Stimulated activated naive B cell treated with anti-CD40 and anti-IgM and Interleukin-4, amounts not matched to agents 10 μg/mL and 1 μg/mL and 100 μg/mL, for 72 hours (primary cell): Measurements from ENCODE around the gene PMF1.

ENCODE experiments used
- ATAC-seq, 2 donors: fragments of 150-1000 bp; cut with Tn5 transposase; replicated peaks; 2 replicates each; pipeline ENCODE4 v1.10.0; 2021; ENCODE audit warnings: moderate library complexity in 1 of 2
- DNase-seq: peaks from one replicate; pipeline ENCODE4 v3.0.0; 2021
- H3K27ac Mint-ChIP-seq: one replicate; pipeline ENCODE4 v1.8.0; 2022; ENCODE audit warnings: mild to moderate bottlenecking, mixed read lengths
- H3K27me3 Mint-ChIP-seq, 2 donors: one replicate each; pipeline ENCODE4 v1.8.0; 2022; ENCODE audit warnings: mixed read lengths in 2 of 2
- H3K36me3 Mint-ChIP-seq, 2 donors: one replicate each; pipeline ENCODE4 v1.8.0; 2022; ENCODE audit warnings: mixed read lengths in 2 of 2, mild to moderate bottlenecking in 1 of 2
- H3K4me1 Mint-ChIP-seq, 2 donors: one replicate each; pipeline ENCODE4 v1.8.0; 2022; ENCODE audit warnings: mixed read lengths in 2 of 2, mild to moderate bottlenecking in 1 of 2
- H3K4me3 Mint-ChIP-seq, 2 donors: one replicate each; pipeline ENCODE4 v1.8.0; 2022; ENCODE audit warnings: mild to moderate bottlenecking in 2 of 2, mixed read lengths in 2 of 2, moderate library complexity in 1 of 2
- H3K9me3 Mint-ChIP-seq, 2 donors: one replicate each; pipeline ENCODE4 v1.8.0; 2022; ENCODE audit warnings: mixed read lengths in 2 of 2, mild to moderate bottlenecking in 1 of 2

The PMF1 gene

DNA sequence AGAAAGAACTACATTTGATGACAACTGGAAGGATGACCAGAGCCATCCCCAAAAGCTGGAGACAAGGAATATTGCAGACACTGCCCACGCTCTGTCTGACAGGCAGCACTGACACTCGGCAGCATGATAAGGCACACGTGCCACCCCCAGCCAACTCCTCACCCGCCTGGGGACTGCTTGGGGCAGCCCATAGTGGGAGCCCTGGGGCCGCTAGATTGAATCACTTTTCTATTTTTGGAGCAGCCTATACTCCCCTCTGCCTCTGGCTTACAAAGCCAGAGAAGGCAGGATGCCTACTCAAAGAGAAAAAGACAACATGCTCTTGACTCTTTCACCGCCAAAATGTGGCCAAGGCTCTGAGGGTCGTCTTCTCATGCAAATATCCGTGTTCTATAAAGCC, 68.5 kb downstream of the PMF1 start:
- H3K9me3 Mint-ChIP-seq: no peaks in the 10 kb centered on the region
- ATAC-seq (peak; percentile 58 to 67), DNase-seq (peak; percentile 47)
- H3K4me1 Mint-ChIP-seq: peaks cover 25 to 40% of the 10 kb centered on the region in 2 donors
- H3K27ac Mint-ChIP-seq: peak overlapping the region; percentile 97
- peaks cover 24 to 56% of the 10 kb centered on the region in 2 donors for H3K36me3 Mint-ChIP-seq
- no peaks in the 10 kb centered on the region for H3K27me3 Mint-ChIP-seq
- H3K4me3 Mint-ChIP-seq: peak overlapping the region; percentile 88 to 90

DNA sequence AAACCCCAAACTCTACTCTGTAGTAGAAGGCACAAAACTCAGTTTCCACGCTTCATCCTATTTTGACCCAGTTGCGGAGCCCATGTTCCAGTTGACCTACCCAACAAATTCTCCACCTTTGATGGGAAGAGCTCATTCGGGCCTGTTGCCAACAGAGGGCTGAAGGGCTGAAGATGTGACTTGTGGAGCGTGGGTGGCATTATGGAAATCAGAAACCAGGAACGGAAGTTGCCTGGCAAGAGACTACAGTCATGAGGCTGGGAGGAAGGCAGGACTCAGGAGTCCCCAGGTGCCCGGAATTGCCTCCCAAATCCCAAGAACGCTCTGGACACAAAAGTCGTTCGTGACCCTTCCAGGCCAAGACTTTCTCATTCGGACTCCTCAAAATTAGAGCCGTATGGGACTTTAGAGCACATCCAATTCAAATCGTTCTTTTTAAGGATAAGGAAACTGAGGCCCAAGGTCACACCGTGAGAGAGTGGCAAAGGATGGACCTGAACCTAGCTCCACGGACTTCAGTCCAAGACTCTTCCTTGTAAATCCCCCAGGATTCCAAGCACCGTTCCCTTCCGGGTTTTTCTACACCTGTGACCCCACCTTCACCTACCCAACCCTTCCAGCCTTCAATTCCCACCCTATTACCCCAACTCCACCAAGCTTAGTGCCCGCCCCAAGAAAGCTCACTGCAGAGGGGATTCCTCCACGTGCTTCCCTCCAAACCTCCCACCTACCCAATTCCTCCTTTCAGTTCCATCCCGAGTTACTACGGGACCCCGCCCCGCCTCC, 69.1 kb downstream of the PMF1 start:
- peaks cover 25 to 40% of the 10 kb centered on the region in 2 donors for H3K4me1 Mint-ChIP-seq
- peak; percentile 8 for DNase-seq
- H3K36me3 Mint-ChIP-seq: peaks cover 27 to 55% of the 10 kb centered on the region in 2 donors
- peak overlapping the region; percentile 97 for H3K27ac Mint-ChIP-seq
- peak overlapping the region; percentile 88 to 90 for H3K4me3 Mint-ChIP-seq
- peak in 1 of 2 donors; percentile 8 for ATAC-seq
- H3K27me3 Mint-ChIP-seq: no peaks in the 10 kb centered on the region
- H3K9me3 Mint-ChIP-seq: no peaks in the 10 kb centered on the region

DNA sequence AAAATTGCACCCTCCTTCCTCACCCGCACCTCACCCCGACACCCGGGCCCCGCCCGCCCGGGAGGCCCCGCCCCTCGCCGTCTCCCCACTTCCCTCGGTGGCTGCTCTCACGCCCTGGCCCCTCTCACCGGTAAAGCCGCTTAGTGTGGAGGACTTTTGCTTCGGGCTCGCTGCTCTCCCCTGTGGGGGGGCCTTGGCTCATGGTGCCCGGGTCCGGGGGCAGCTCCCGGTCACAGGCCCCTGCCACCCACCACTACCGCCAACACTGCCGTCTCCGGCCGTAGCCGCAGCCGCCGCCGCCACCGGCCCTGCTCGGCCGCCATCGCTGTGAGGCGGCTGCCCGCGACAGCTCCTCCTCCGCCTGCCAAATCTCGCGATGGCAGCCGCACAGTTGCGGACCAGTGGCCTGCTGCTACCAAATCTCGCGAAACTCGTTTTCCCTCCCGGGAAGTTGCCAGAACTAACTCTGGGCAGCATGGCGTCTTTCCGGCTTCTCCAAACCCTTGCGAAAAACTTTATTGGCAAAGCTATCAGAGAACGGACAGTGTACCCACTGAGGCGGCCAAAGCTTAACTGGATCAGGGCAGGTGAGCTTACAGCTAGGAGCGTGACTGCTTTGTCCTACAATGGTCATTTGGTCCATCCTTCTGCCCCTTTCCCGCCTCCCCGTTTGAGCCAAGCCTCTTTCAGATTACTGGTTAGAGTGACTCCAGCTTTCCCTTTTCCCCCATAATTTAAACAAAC, 69.8 kb downstream of the PMF1 start, which contains the start of gene SMG5:
TSS of gene SMG5 (minus strand) at position 347 of the 744 bp plus-strand sequence. CDS start at position 202, 145 bp downstream.
- Mint-ChIP-seq H3K27ac (peak within 1 kb of the TSS; percentile 97), H3K9me3 (no peaks in the 10 kb centered on the region), H3K36me3 (peaks cover 23 to 47% of the 10 kb centered on the region in 2 donors), H3K27me3 (no peaks in the 10 kb centered on the region), H3K4me1 (peaks cover 25 to 40% of the 10 kb centered on the region in 2 donors), H3K4me3 (peak within 1 kb of the TSS; percentile 88 to 90)
- peak; percentile 97 for DNase-seq
- peak; percentile 90 to 94 for ATAC-seq

DNA sequence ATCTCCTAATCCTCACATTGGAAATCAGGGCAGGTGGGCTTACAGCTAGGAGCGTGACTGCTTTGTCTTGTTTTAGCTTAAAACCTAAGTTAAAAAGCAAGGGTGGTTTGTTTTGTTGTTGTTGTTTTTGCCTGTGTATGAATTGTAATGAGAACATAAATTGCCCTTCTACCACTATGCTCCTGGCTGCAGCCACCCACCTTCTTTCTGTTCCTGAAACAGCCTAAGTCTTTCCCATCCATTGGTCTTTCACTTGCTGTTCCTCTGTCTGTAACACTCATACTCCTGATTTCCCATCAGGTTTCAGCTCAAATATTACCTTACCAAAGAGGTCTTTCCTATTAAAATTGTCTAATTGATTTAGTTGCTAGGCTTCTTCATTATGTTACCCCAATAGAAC, 70.7 kb downstream of the PMF1 start:
- ATAC-seq (no peak), DNase-seq (no peak)
- Mint-ChIP-seq H3K4me3 (peak overlapping the region; percentile 88 to 90), H3K27me3 (no peaks in the 10 kb centered on the region), H3K36me3 (peaks cover 16 to 40% of the 10 kb centered on the region in 2 donors), H3K9me3 (no peaks in the 10 kb centered on the region), H3K4me1 (peaks cover 25 to 40% of the 10 kb centered on the region in 2 donors), H3K27ac (peak overlapping the region; percentile 97)

DNA sequence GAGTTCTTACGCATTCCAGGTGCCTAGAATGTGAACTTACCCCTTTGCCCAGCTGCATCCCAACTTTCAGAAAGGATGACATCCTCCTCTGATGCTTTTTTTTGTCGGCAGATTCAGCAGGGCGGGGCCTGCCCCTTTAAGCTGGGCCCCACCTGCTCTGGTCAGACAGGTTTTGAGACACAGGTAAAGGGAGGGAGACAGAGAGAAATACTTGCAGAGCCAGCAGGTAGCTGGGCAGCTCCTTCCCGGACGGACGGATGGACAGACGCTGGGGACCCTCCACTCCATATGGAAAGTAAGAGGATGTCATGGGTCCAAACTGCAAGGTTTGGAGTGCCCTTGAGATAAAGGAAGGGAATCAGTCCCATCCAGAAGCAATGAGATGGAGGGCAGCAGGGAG, 71.3 kb downstream of the PMF1 start, which contains the start of gene TMEM79:
TSS of gene TMEM79 (plus strand) at position 214 of the 400 bp plus-strand sequence. CDS start 902 bp downstream, outside the sequence.
- ATAC-seq (no peak), DNase-seq (no peak)
- peaks cover 16 to 41% of the 10 kb centered on the region in 2 donors for H3K36me3 Mint-ChIP-seq
- H3K4me1 Mint-ChIP-seq: peaks cover 25 to 40% of the 10 kb centered on the region in 2 donors
- no peaks in the 10 kb centered on the region for H3K27me3 Mint-ChIP-seq
- no peaks in the 10 kb centered on the region for H3K9me3 Mint-ChIP-seq
- peak within 1 kb of the TSS; percentile 88 to 90 for H3K4me3 Mint-ChIP-seq
- H3K27ac Mint-ChIP-seq: peak within 1 kb of the TSS; percentile 97

DNA sequence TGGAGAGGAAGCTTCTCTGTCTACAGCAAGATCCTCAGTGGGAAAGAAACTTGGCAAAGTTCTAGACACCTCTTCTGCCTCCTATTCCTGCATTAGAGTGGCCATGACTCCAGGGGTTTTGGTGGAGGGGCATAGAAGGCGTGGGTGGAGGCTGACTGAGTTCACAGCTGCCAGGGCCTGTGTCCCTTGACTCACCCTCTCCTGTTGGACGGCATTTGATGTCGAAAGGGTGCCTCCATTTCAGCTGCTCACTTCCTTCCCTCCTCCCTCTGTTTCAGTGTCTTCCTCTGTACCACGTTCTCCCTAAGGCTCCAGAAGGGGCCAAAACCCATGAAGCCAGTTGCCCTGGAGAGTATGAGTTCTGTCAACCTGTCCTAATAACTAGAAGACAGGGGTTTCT, 72.0 kb downstream of the PMF1 start:
- Mint-ChIP-seq H3K4me3 (no peak overlapping the region), H3K4me1 (peaks cover 25 to 38% of the 10 kb centered on the region in 2 donors), H3K27me3 (no peaks in the 10 kb centered on the region), H3K9me3 (no peaks in the 10 kb centered on the region), H3K36me3 (peaks cover 16 to 41% of the 10 kb centered on the region in 2 donors), H3K27ac (no peak overlapping the region)
- no peak for DNase-seq
- ATAC-seq: no peak

DNA sequence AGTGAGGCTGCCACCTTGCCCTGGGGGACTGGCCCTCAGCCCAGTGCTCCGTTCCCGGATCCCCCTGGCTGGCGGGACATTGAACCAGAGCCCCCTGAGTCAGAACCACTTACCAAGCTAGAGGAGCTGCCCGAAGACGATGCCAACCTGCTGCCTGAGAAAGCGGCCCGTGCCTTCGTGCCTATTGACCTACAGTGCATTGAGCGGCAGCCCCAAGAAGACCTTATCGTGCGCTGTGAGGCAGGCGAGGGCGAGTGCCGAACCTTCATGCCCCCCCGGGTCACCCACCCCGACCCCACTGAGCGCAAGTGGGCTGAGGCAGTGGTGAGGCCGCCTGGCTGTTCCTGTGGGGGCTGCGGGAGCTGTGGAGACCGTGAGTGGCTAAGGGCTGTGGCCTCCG, 72.6 kb downstream of the PMF1 start:
- ATAC-seq: no peak
- Mint-ChIP-seq H3K4me3 (no peak overlapping the region), H3K27me3 (no peaks in the 10 kb centered on the region), H3K9me3 (no peaks in the 10 kb centered on the region), H3K4me1 (peaks cover 20 to 31% of the 10 kb centered on the region in 2 donors), H3K36me3 (peaks cover 17 to 41% of the 10 kb centered on the region in 2 donors), H3K27ac (no peak overlapping the region)
- no peak for DNase-seq

DNA sequence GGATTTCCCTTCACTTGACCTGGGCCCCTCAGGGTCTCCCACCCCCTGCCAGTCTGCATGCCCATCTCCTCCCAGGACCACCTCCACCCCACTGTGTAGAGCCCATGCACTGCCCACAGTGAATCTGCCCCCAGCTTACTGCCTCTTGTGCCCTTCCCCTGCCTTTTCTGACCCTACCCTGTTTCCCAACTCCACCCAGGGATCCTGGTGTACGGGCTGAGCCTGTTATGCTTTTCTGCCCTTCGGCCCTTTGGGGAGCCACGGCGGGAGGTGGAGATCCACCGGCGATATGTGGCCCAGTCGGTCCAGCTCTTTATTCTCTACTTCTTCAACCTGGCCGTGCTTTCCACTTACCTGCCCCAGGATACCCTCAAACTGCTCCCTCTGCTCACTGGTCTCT, 73.3 kb downstream of the PMF1 start:
- H3K4me1 Mint-ChIP-seq: peaks cover 19 to 26% of the 10 kb centered on the region in 2 donors
- ATAC-seq (no peak), DNase-seq (no peak)
- no peak overlapping the region for H3K4me3 Mint-ChIP-seq
- H3K36me3 Mint-ChIP-seq: peaks cover 17 to 40% of the 10 kb centered on the region in 2 donors
- H3K9me3 Mint-ChIP-seq: no peaks in the 10 kb centered on the region
- no peaks in the 10 kb centered on the region for H3K27me3 Mint-ChIP-seq
- H3K27ac Mint-ChIP-seq: no peak overlapping the region
